SH-SY5Y (cell line): ENCODE results near the gene RAB11FIP4.

ENCODE experiments used
- GATA2 ChIP-seq: IDR thresholded peaks from 2 replicates; pipeline ENCODE4 v1.6.1; 2011; ENCODE audit warnings: mild to moderate bottlenecking, low read depth, low read length
- GATA3 ChIP-seq: IDR thresholded peaks from 2 replicates; pipeline ENCODE4 v1.6.1; 2011; ENCODE audit warnings: low read depth, mild to moderate bottlenecking, low read length, moderate library complexity

DNA sequence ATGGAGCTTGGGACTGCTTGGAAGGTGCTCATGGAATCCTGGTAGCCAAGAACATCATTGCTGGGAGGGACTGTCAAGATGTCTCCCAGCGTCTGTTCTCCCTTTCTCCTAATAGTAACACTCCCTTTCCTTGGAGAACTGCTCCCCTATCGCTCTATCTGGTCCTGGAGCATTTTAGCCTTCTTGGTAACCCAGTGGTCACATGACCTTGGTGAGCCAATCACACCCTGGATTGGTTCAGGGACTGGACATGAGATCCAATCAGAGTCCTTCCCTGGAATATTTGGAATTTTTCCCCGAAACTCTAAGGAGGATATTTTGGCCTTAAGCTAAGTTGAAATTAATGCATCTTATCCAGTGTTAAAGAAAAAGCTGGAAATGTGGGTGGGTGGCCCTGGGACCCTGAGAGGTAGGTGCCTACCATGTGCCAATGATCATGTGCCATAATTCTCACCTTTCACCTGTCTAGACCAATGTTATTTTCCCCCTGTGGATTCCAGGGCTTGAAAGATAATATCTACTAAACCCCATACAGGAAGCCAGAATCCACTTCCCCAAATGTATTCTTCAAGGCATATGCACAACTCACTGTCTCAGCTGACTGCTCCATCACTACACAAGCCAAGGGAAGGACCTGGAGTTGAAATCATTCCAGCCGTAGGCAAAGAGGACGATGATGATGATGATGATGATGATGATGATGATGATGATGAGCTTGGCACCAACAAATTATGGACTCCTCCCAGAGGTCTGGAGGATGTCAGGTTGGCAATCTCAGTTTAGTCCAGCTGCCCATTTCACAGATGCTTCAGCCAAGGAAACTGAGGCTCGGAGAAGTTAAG, 193.2 kb downstream of the RAB11FIP4 start:
- TF ChIP-seq GATA3 (no peak), GATA2 (no peak)
